DND-41 (cell line): ENCODE data around the gene SLC27A1.
"Not testable (repeated sequence)": the region's sequence is repeated elsewhere in the genome, so short reads cannot be mapped to it uniquely, and the experiment has no call there.

ENCODE experiments used
- ATAC-seq: fragments of 200-7000 bp; cut with Tn5 transposase; 3 replicates; pipeline ENCODE4 v1.9.1; 2021; ENCODE audit warnings: low read depth; ENCODE audit not compliant: insufficient read depth
- DNase-seq: peaks from one replicate; pipeline ENCODE4 v3.0.0-alpha.2; 2020
- H2AFZ ChIP-seq: 2 replicates; pipeline ENCODE4 v1.6.0; 2012; ENCODE audit warnings: low read depth, low read length
- H3K27ac ChIP-seq: 2 replicates; pipeline ENCODE4 v1.5.1; 2012; ENCODE audit warnings: low read length, inconsistent platforms
- H3K27me3 ChIP-seq: fragments of 200-600 bp; sonication (generic); 2 replicates; pipeline ENCODE4 v1.6.0; 2012; ENCODE audit warnings: low read length, mild to moderate bottlenecking, inconsistent platforms; ENCODE audit not compliant: insufficient read depth, poor library complexity
- H3K36me3 ChIP-seq: 2 replicates; pipeline ENCODE4 v1.5.1; 2012; ENCODE audit warnings: low read length, inconsistent platforms; ENCODE audit not compliant: insufficient read depth
- H3K4me1 ChIP-seq: 2 replicates; pipeline ENCODE4 v1.5.1; 2012; ENCODE audit warnings: mild to moderate bottlenecking, low read length; ENCODE audit not compliant: insufficient read depth
- H3K4me2 ChIP-seq: 2 replicates; pipeline ENCODE4 v1.6.0; 2012; ENCODE audit warnings: mild to moderate bottlenecking, moderate library complexity, low read length, inconsistent platforms; ENCODE audit not compliant: insufficient read depth
- H3K4me3 ChIP-seq, 2 experiments: fragments of 200-600 bp in 1 of 2; shearing (Covaris generic) in 1 of 2; 2 replicates each; pipeline ENCODE4 v1.5.1; 2012 to 2016; ENCODE audit warnings: inconsistent platforms in 2 of 2, low read length in 2 of 2, mild to moderate bottlenecking in 2 of 2, low read depth in 1 of 2, moderate library complexity in 1 of 2
- H3K79me2 ChIP-seq: 2 replicates; pipeline ENCODE4 v1.6.0; 2012; ENCODE audit warnings: low read length, inconsistent platforms; ENCODE audit not compliant: insufficient read depth
- H3K9ac ChIP-seq: 2 replicates; pipeline ENCODE4 v1.6.0; 2012; ENCODE audit warnings: low read depth, mild to moderate bottlenecking, inconsistent platforms, low read length, moderate library complexity
- H3K9me3 ChIP-seq: 2 replicates; pipeline ENCODE4 v1.5.1; 2012; ENCODE audit warnings: low read length, moderate library complexity, mild to moderate bottlenecking, inconsistent platforms; ENCODE audit not compliant: insufficient read depth, severe bottlenecking
- H4K20me1 ChIP-seq: 2 replicates; pipeline ENCODE4 v1.6.0; 2012; ENCODE audit warnings: low read length; ENCODE audit not compliant: insufficient read depth
- CTCF ChIP-seq: IDR thresholded peaks from 2 replicates; pipeline ENCODE4 v1.5.1; 2012; ENCODE audit warnings: borderline replicate concordance, low read length, moderate library complexity, mild to moderate bottlenecking; ENCODE audit not compliant: poor library complexity, severe bottlenecking; ENCODE audit errors: extremely low read depth
- EZH2 ChIP-seq: IDR thresholded peaks from 3 replicates; pipeline ENCODE4 v1.6.1; 2012; ENCODE audit warnings: borderline replicate concordance, low read depth, mild to moderate bottlenecking, moderate library complexity, low read length, inconsistent platforms; ENCODE audit not compliant: severe bottlenecking

Gene SLC27A1

GRCh38 chr19:17515408-17516149, 45.3 kb downstream of the SLC27A1 start:
- peaks cover 51% of the 10 kb centered on the region for H3K36me3 ChIP-seq

GRCh38 chr19:17517898-17518297, 47.6 kb downstream of the SLC27A1 start:
- Histone ChIP-seq H3K79me2 (peaks cover 16% of the 10 kb centered on the region), H3K27ac (no peak overlapping the region), H3K36me3 (peaks cover 53% of the 10 kb centered on the region)

More at GRCh38 chr19:17515408-17516149, 45.3 kb downstream of the SLC27A1 start:
- H3K27ac ChIP-seq = no peak overlapping the region
- H3K79me2 ChIP-seq = peaks cover 38% of the 10 kb centered on the region
- DNase-seq (no peak), ATAC-seq (no peak)
- no peak for TF ChIP-seq EZH2
- no peak for TF ChIP-seq CTCF
- H3K4me3 ChIP-seq = no peak overlapping the region
- H3K9me3 ChIP-seq = peaks cover 12% of the 10 kb centered on the region
- no peaks in the 10 kb centered on the region for H3K27me3 ChIP-seq
- no peak overlapping the region for H3K9ac ChIP-seq
- peaks cover 8% of the 10 kb centered on the region; the same call in 1 of the 2 replicates for H4K20me1 ChIP-seq
- no peak overlapping the region for H3K4me2 ChIP-seq
- H3K4me1 ChIP-seq = peaks cover 13% of the 10 kb centered on the region
- H2AFZ ChIP-seq = no peak overlapping the region

DNA sequence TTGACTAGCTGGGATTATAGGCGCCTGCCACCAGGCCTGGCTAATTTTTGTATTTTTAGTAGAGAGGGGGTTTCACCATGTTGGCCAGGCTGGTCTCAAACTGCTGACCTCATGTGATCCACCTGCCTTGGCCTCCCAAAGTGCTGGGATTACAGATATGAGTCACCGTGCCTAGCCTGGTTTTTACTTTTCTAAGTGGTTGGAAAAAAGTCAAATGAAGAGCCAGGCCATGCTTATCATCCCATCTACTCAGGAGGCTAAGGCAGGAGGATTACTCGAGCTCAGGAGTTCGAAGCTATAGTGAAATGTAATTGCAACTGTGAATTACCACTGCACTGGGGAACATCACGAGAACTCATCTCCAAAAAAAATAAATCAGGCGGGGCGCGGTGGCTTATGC, 48.3 kb downstream of the SLC27A1 start:
- H2AFZ ChIP-seq, H3K4me3 ChIP-seq, DNase-seq, H3K27ac ChIP-seq, ATAC-seq, H3K4me2 ChIP-seq, H3K27me3 ChIP-seq, H3K9ac ChIP-seq, H4K20me1 ChIP-seq: not testable (repeated sequence)
- Histone ChIP-seq H3K79me2 (peaks cover 12% of the 10 kb centered on the region), H3K9me3 (peaks cover 12% of the 10 kb centered on the region), H3K4me1 (peaks cover 31% of the 10 kb centered on the region), H3K36me3 (peaks cover 52% of the 10 kb centered on the region)

More at GRCh38 chr19:17517898-17518297, 47.6 kb downstream of the SLC27A1 start:
- no peaks in the 10 kb centered on the region for H3K27me3 ChIP-seq
- H3K4me2 ChIP-seq = no peak overlapping the region
- no peak for ATAC-seq
- H3K4me3 ChIP-seq = no peak overlapping the region
- peaks cover 12% of the 10 kb centered on the region for H3K9me3 ChIP-seq
- peaks cover 25% of the 10 kb centered on the region for H3K4me1 ChIP-seq
- H2AFZ ChIP-seq = no peak overlapping the region
- H3K9ac ChIP-seq = no peak overlapping the region
- DNase-seq = no peak
- 0 out of 2 replicates have a peak, but pooled peaks cover 2% of the 10 kb centered on the region for H4K20me1 ChIP-seq
- TF ChIP-seq EZH2 = no peak
- no peak for TF ChIP-seq CTCF

- H3K79me2 ChIP-seq = peaks cover 4% of the 10 kb centered on the region
- H3K36me3 ChIP-seq = peaks cover 51% of the 10 kb centered on the region
- H3K4me1 ChIP-seq = peaks cover 37% of the 10 kb centered on the region
- no peak overlapping the region for H3K4me2 ChIP-seq
- no peak overlapping the region for H3K27ac ChIP-seq
- DNase-seq (no peak), ATAC-seq (no peak)
- no peak overlapping the region for H2AFZ ChIP-seq
- no peak overlapping the region for H3K4me3 ChIP-seq
- TF ChIP-seq EZH2 (no peak), CTCF (no peak)
- H3K9ac ChIP-seq = no peak overlapping the region
- H4K20me1 ChIP-seq = 0 out of 2 replicates have a peak, but pooled peaks cover 2% of the 10 kb centered on the region
- H3K9me3 ChIP-seq = peaks cover 12% of the 10 kb centered on the region
- H3K27me3 ChIP-seq = no peaks in the 10 kb centered on the region
These were observed 49.6 kb downstream of the SLC27A1 start for GRCh38 chr19:17519967-17520366.
